Fibroblast of skin of abdomen (primary cell): ENCODE measurements around the gene PTPRG.
A peak's percentile ranks its signal among the peaks of the same experiment; 100 is the strongest.

Experiments
- DNase-seq: peaks from one replicate; pipeline ENCODE4 v3.0.0-alpha.2; 2013

PTPRG gene

DNA sequence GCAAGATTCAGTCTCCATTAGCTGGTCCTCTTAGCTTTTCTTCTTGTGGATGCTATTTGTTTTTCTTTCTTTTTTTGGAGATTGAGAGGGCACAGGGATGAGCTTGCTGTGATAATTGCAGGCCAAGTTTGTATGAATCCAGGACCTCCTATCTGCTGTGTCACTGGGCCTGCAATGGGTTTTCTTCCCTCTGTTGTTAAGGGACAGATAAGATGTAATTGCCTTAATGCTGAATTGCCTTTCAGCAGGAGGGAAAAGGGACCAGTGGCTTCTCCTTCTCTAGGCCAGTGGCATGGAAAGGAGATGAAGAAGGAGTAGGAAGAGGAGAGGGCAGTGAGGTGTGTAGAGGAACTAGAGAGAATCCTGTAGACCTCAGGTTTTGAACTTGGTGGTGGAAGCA lies 29.9 kb downstream of the PTPRG start:
- no peak for DNase-seq

- no peak for DNase-seq
These were observed 32.2 kb downstream of the PTPRG start for GRCh38 chr3:61593446-61594029.

- no peak for DNase-seq
These were observed 33.0 kb downstream of the PTPRG start for GRCh38 chr3:61594144-61594963.

DNA sequence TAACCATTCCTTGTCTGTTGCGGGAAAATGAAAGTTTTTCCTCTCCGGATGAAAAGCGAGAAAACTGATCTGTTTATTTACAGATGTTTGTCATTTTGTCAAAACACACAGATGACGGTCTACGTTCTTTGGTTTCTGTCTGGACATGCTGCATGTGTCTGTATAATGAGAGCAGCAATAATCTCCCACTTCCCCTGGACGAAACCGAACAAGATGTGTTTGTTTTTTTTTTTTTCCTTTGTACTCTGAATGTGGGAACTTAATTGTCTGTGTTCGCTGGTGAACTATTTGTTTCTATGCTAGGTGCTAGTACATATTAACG lies 33.6 kb downstream of the PTPRG start:
- no peak for DNase-seq

GRCh38 chr3:61595288-61595687 lies 33.9 kb downstream of the PTPRG start:
- no peak for DNase-seq

- no peak for DNase-seq
These were observed 34.5 kb downstream of the PTPRG start for GRCh38 chr3:61595826-61596225.

- no peak for DNase-seq
These were observed 36.5 kb downstream of the PTPRG start for GRCh38 chr3:61597906-61598305.

DNA sequence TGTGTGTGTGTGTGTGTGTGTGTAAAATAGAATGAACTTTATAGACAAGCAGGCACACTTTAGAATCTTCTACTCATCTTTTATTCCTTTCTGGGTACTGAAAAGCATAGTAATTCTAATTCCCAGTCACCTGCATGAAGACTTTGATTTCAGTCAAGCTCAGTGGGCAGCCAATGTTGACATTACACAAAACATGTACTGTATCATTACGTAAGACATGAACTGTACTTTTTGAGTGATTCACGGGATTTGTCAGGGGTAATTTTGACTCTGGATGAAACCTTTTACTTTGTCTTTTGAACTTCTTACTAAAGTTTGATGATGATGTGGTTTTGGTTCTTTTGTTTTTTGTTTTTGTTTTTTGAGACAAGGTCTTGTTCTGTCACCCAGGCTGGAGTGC lies 38.8 kb downstream of the PTPRG start:
- no peak for DNase-seq

DNA sequence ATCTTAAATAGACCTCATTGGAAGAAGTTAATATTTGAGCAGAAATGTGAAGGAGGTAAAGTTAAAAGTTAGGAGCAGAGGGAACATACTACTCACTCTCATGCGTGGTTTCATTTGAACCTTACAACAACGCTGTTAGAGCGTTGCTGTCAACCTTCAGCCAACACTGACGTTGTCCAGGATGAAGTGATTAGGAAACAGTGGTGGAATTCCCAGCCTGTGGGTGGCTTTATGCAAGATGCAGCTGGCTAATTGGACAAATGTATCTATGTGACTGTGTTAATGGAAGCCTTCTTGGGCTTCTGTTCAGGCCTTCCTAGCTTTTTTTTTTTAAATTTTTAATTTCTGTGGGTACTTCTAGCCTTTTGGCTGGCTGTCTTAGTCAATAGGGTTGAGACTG lies 40.5 kb downstream of the PTPRG start:
- peak; percentile 41 for DNase-seq

GRCh38 chr3:61602466-61602865 lies 41.1 kb downstream of the PTPRG start:
- DNase-seq: no peak

- no peak for DNase-seq
These were observed 44.3 kb downstream of the PTPRG start for GRCh38 chr3:61605589-61606175.

GRCh38 chr3:61606196-61606595 lies 44.8 kb downstream of the PTPRG start:
- DNase-seq: no peak

DNA sequence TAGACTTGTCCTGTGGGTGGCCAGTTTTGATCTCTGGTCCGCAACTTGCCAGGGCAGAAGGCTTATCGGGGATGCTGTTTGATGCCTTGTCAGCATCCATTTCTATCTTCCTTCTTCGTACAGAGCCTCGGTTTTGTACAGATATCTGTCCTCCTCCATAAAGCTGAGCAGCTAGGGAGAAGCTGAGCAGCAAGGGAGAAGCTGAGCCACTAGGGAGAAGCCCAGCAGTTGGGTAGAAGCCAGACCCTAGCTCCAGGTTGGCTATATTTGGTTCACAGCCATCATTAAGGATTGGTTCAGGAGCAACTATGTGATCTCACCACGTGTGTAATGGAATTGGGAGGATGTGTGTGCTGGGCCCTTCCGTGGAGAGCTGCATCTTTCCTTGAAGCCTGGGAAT lies 46.7 kb downstream of the PTPRG start:
- DNase-seq: no peak

GRCh38 chr3:61608711-61609110 lies 47.3 kb downstream of the PTPRG start:
- DNase-seq: no peak

DNA sequence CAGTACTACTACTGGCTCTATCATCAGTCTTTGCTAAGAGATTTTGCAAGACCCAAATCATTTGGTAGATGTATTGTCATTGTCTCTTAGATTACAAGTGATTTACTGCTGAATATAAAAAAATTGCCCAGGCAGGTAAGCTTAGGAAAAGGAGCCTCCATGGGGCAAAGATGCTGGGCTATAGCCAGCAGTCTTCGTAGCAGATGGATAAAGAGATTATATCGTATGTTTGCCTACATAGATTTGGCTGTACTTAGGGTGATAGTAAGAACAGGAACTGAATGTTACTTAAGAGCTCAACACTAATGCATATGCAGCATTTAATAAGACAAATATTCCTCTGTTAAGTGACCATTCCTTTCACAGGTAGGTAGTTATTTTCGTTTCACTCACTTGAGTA lies 48.9 kb downstream of the PTPRG start:
- no peak for DNase-seq

GRCh38 chr3:61612211-61613194 lies 51.1 kb downstream of the PTPRG start:
- DNase-seq: peak; percentile 45

GRCh38 chr3:61613666-61614065 lies 52.3 kb downstream of the PTPRG start:
- no peak for DNase-seq

- DNase-seq: no peak
These were observed 54.3 kb downstream of the PTPRG start for GRCh38 chr3:61615643-61616042.

DNA sequence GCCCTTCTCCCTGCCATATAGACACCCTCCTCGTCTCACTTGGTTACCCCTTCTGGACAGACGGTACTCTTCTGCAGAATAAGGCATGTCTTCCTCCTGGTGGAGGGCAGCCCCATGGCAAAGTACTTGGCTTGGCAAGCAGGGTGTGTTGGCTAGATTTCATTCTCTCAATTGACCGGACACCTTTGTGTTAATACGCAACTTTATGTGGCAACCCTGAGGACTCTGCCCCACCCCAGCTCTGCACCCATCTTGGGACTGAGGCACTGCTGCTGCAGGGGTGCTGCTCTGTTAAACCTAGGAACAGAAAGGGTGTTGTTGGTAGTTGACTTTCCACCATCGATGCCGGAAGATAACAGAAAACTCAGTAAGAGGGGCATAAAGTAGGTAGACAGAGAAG lies 55.2 kb downstream of the PTPRG start:
- no peak for DNase-seq

DNA sequence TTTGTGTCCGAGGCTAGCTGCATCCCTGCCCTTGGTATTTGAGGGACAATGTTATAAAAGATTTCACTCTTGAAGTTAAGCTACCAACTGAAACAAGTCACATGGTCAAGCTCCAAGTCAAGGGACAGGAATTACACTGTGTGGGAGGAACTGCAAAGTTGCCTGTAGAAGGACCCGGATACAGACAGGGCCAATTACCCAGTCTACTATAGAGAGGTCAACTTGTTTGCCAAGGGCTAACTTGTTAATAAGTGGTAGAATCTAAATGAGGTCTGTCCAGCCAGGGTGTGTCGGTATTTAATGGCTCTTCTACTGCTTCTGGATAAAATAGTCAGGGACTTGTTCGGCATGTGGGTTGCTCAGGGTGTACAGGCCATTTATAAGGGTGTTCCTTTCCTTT lies 55.7 kb downstream of the PTPRG start:
- no peak for DNase-seq

- no peak for DNase-seq
These were observed 56.3 kb downstream of the PTPRG start for GRCh38 chr3:61617651-61618050.

DNA sequence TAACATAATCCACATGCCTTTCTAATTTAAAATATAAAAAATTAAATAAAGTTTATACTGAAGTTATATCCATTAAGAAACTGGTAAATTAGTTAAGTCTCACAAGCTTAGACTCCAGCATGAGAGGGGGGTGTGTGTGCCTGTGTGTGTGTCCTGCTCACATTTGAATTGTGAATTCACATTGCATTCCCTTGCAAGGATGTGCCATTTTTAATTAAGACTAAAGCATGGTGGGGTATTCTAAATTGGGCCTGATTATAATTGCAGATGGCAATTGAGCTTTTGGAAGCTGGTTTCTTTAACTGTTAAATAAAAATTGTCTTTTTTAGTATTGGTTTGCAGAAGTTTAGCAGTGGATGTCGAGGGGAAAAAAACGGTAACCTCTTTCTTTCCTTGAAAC lies 56.9 kb downstream of the PTPRG start:
- DNase-seq: no peak

- DNase-seq: no peak
These were observed 57.5 kb downstream of the PTPRG start for GRCh38 chr3:61618871-61619270.
